H1 (cell line): ENCODE measurements around the gene PLA2G10. TPM values are rescaled to one million over a fixed set of nuclear protein-coding genes. Genes with fewer than 3 reads are reported as not detected.

Experiments used
- CTCF ChIA-PET: fragments of 300-600 bp; sonication (Branson Sonifier 250); formaldehyde crosslinking; loops from one replicate; lab custom pipeline; 2021; ENCODE audit not compliant: partially characterized antibody; lab: Charles Lee
- POLR2A ChIA-PET: fragments of 300-600 bp; sonication (Branson Sonifier 250); formaldehyde crosslinking; loops from one replicate; lab custom pipeline; 2021; ENCODE audit warnings: inconsistent platforms; ENCODE audit not compliant: partially characterized antibody; lab: Charles Lee
- DNase-seq, 2 experiments: peaks; one replicate each; pipeline versions ENCODE4 v3.0.0 to v3.0.0-alpha.2; 2010 to 2022; ENCODE audit warnings: low spot score in 2 of 2, low read depth in 1 of 2, mixed read lengths in 1 of 2
- FAIRE-seq: peaks from 2 replicates; lab custom pipeline; 2011; peaks lifted over from hg19 to GRCh38; lab: Jason Lieb, UNC
- H2AFZ ChIP-seq: 2 replicates; pipeline ENCODE4 v1.8.1; 2012; ENCODE audit warnings: low read length, inconsistent platforms
- H2AK5ac ChIP-seq: 2 replicates; pipeline ENCODE4 v1.6.1; 2013; ENCODE audit warnings: low read depth, low read length
- H2BK120ac ChIP-seq: replicated peaks from 2 replicates; pipeline ENCODE3; 2013; ENCODE audit warnings: low read depth, low read length, inconsistent platforms
- H2BK12ac ChIP-seq: 2 replicates; pipeline ENCODE4 v1.6.1; 2013; ENCODE audit warnings: low read depth, low read length
- H2BK15ac ChIP-seq: 2 replicates; pipeline ENCODE4 v1.6.1; 2013; ENCODE audit warnings: low read length
- H2BK20ac ChIP-seq: 2 replicates; pipeline ENCODE4 v1.6.1; 2013; ENCODE audit warnings: low read length
- H2BK5ac ChIP-seq: 2 replicates; pipeline ENCODE4 v1.6.1; 2013; ENCODE audit warnings: low read depth, low read length
- H3K14ac ChIP-seq: 2 replicates; pipeline ENCODE4 v1.6.1; 2013; ENCODE audit warnings: inconsistent platforms; ENCODE audit not compliant: insufficient read length
- H3K18ac ChIP-seq: 2 replicates; pipeline ENCODE4 v1.6.1; 2013; ENCODE audit warnings: low read length; ENCODE audit errors: extremely low read depth
- H3K23ac ChIP-seq: 2 replicates; pipeline ENCODE4 v1.6.1; 2013; ENCODE audit warnings: inconsistent platforms; ENCODE audit not compliant: insufficient read length
- H3K23me2 ChIP-seq: 2 replicates; pipeline ENCODE4 v1.6.1; 2013; ENCODE audit warnings: low read depth, low read length
- H3K27ac ChIP-seq: 2 replicates; pipeline ENCODE4 v1.6.1; 2011; ENCODE audit warnings: low read depth, low read length, inconsistent platforms
- H3K27me3 ChIP-seq, 4 experiments: replicated peaks in 1 of 4; 1 replicate in 1 of 4; 2 replicates in 3 of 4; pipeline versions ENCODE4 v1.6.1 to v1.8.1; 2011 to 2013; ENCODE audit warnings: low read length in 3 of 4, mild to moderate bottlenecking in 3 of 4, inconsistent platforms in 2 of 4, mixed read lengths in 2 of 4, moderate library complexity in 1 of 4; ENCODE audit not compliant: control insufficient read depth in 3 of 4, insufficient read depth in 3 of 4; ENCODE audit errors: extremely low read depth in 1 of 4
- H3K36me3 ChIP-seq, 4 experiments: 2 replicates each; pipeline versions ENCODE4 v1.6.1 to v1.8.1; 2011 to 2013; ENCODE audit warnings: mild to moderate bottlenecking in 4 of 4, low read length in 3 of 4, moderate library complexity in 2 of 4, control low read depth in 1 of 4, inconsistent platforms in 1 of 4; ENCODE audit not compliant: insufficient read depth in 4 of 4, control insufficient read depth in 2 of 4
- H3K4ac ChIP-seq: replicated peaks from 2 replicates; pipeline ENCODE3; 2013; ENCODE audit warnings: low read length, low read depth, mixed read lengths, inconsistent platforms; ENCODE audit not compliant: insufficient read length
- H3K4me1 ChIP-seq, 4 experiments: replicated peaks in 1 of 4; 1 replicate in 1 of 4; 2 replicates in 3 of 4; pipeline versions ENCODE4 v1.6.1 to v1.8.1; 2011 to 2013; ENCODE audit warnings: low read length in 3 of 4, inconsistent platforms in 2 of 4, mixed read lengths in 1 of 4; ENCODE audit not compliant: insufficient read depth in 4 of 4, control insufficient read depth in 3 of 4
- H3K4me2 ChIP-seq, 2 experiments: 2 replicates each; pipeline versions ENCODE4 v1.6.1 to v1.8.1; 2011 to 2013; ENCODE audit warnings: low read depth in 2 of 2, low read length in 2 of 2, control low read depth in 1 of 2, inconsistent platforms in 1 of 2, mild to moderate bottlenecking in 1 of 2; ENCODE audit not compliant: insufficient read depth in 1 of 2
- H3K4me3 ChIP-seq, 4 experiments: fragments of 200-600, 300-600 bp in 1 of 4; sonication (generic), shearing (Covaris generic), sonication (Bioruptor Twin) in 1 of 4; 2 replicates each; pipeline versions ENCODE4 v1.5.1 to v1.8.1; 2011 to 2016; ENCODE audit warnings: low read length in 4 of 4, low read depth in 3 of 4, control low read depth in 2 of 4, inconsistent platforms in 2 of 4, mild to moderate bottlenecking in 2 of 4, mixed read lengths in 1 of 4, moderate library complexity in 1 of 4; ENCODE audit not compliant: insufficient read depth in 2 of 4; ENCODE audit errors: extremely low read depth in 1 of 4
- H3K56ac ChIP-seq: replicated peaks from 2 replicates; pipeline ENCODE3; 2013; ENCODE audit warnings: low read depth, mild to moderate bottlenecking, mixed read lengths, low read length, inconsistent platforms; ENCODE audit not compliant: insufficient read length
- H3K79me1 ChIP-seq: 2 replicates; pipeline ENCODE4 v1.6.1; 2013; ENCODE audit warnings: low read depth, low read length, control low read depth
- H3K79me2 ChIP-seq, 2 experiments: 2 replicates each; pipeline versions ENCODE4 v1.6.1 to v1.8.1; 2012 to 2013; ENCODE audit warnings: low read length in 2 of 2, mild to moderate bottlenecking in 2 of 2, inconsistent platforms in 1 of 2; ENCODE audit not compliant: insufficient read depth in 2 of 2, control insufficient read depth in 1 of 2
- H3K9ac ChIP-seq, 4 experiments: replicated peaks in 1 of 4; 1 replicate in 1 of 4; 2 replicates in 3 of 4; pipeline versions ENCODE4 v1.6.1 to v1.8.1; 2011 to 2013; ENCODE audit warnings: low read depth in 3 of 4, low read length in 3 of 4, control low read depth in 2 of 4, mild to moderate bottlenecking in 2 of 4, moderate library complexity in 2 of 4, inconsistent platforms in 1 of 4; ENCODE audit errors: extremely low read depth in 1 of 4
- H3K9me3 ChIP-seq, 2 experiments: 2 replicates each; pipeline versions ENCODE4 v1.6.1 to v1.8.1; 2012 to 2013; ENCODE audit warnings: mild to moderate bottlenecking in 2 of 2, moderate library complexity in 2 of 2, control low read depth in 1 of 2, inconsistent platforms in 1 of 2, low read depth in 1 of 2, low read length in 1 of 2, mixed read lengths in 1 of 2; ENCODE audit not compliant: insufficient read depth in 2 of 2
- H4K20me1 ChIP-seq, 2 experiments: replicated peaks in 1 of 2; 2 replicates each; pipeline versions ENCODE3 to v1.8.1; 2011 to 2013; ENCODE audit warnings: inconsistent platforms in 2 of 2, low read length in 2 of 2, mild to moderate bottlenecking in 1 of 2; ENCODE audit not compliant: insufficient read depth in 2 of 2, control insufficient read depth in 1 of 2
- H4K5ac ChIP-seq: 2 replicates; pipeline ENCODE4 v1.6.1; 2013; ENCODE audit warnings: low read length, low read depth, mixed read lengths, inconsistent platforms; ENCODE audit not compliant: insufficient read length
- H4K8ac ChIP-seq: 2 replicates; pipeline ENCODE4 v1.8.0; 2013; ENCODE audit warnings: mild to moderate bottlenecking, moderate library complexity, low read length, inconsistent platforms; ENCODE audit not compliant: insufficient read depth; ENCODE audit errors: extremely low read depth
- H4K91ac ChIP-seq: replicated peaks from 2 replicates; pipeline ENCODE3; 2013; ENCODE audit warnings: low read length, mixed read lengths, inconsistent platforms; ENCODE audit not compliant: insufficient read length
- CREB1 ChIP-seq: IDR thresholded peaks from 2 replicates; pipeline ENCODE4 v1.6.1; 2012; ENCODE audit warnings: inconsistent platforms
- SAP30 ChIP-seq: fragments of 300-600 bp; sonication (generic); IDR thresholded peaks from 2 replicates; pipeline ENCODE4 v1.7.1; 2012; ENCODE audit warnings: low read length, moderate library complexity, mild to moderate bottlenecking, inconsistent platforms; ENCODE audit not compliant: insufficient read depth, insufficient replicate concordance
- WGBS, 2 experiments: shearing (Covaris generic) in 1 of 2; methylation state at CpG; one replicate each; pipeline versions ENCODE4 v1.1.6 to v1.1.7; 2013 to 2015; ENCODE audit warnings: low lambda C conversion rate in 2 of 2, mixed read lengths in 2 of 2, inconsistent platforms in 1 of 2, low coverage in 1 of 2, missing lambda C conversion rate in 1 of 2; ENCODE audit not compliant: insufficient replicate concordance in 2 of 2, insufficient coverage in 1 of 2, insufficient read length in 1 of 2; ENCODE audit errors: extremely low coverage in 1 of 2, missing lambda C conversion rate in 1 of 2; 5-methylcytosine and 5-hydroxymethylcytosine counted together
- polyA plus RNA-seq, 7 experiments: library from polyadenylated mRNA; depleted of rRNA in 3 of 7; stranded (reverse) in 5 of 7; unstranded in 2 of 7; fragments of >200 nt in 5 of 7; fragments of 200-250 nt in 2 of 7; gene quantifications; 1 replicate in 5 of 7; 2 replicates in 1 of 7; 4 replicates in 1 of 7; pipeline versions ENCODE4 v1.2.1 to v1.2.3, GENCODE V29; 2011 to 2013; ENCODE audit warnings: missing spikeins in 2 of 7, mixed read lengths in 2 of 7
- total RNA-seq: library from RNA; stranded (reverse); fragmentation: NEBNext Ultra II Directional; extraction: Animal tissue kit (Norgen Biotek cat#: 25700); gene quantifications from 2 replicates; pipeline ENCODE4 v1.2.1, GENCODE V29; 2021

Gene PLA2G10
- total and polyA plus RNA-seq, 2 of the 8 experiments (the other 6 are each of a cell fraction or from before 2014, with no cell fraction given) = 0.60 to 2.2 TPM

- H4K20me1 ChIP-seq = peaks cover 0 to 2% of the 10 kb centered on the region in 2 experiments
- peaks cover 5 to 9% (median 8%) of the 10 kb centered on the region in 4 experiments; a peak in 5 of 7 replicates for H3K4me1 ChIP-seq
- TF ChIP-seq SAP30 (peak; percentile 54), CREB1 (no peak)
- no peak for FAIRE-seq
- no peak overlapping the region for H4K5ac ChIP-seq
- peaks cover 0 to 32% (median 16%) of the 10 kb centered on the region in 4 experiments; a peak in 5 of 8 replicates for H3K36me3 ChIP-seq
- POLR2A ChIA-PET = interaction anchor here (0.7 to 2.4 kb wide), 12 partner anchors 9 to 41 kb away, joined by 3 to 19 read pairs (median 6); no protein-coding TSS in a partner anchor
- H3K56ac ChIP-seq = peak overlapping the region; percentile 42
- no peak overlapping the region for H2AK5ac ChIP-seq
- DNase-seq = no peak
- peak overlapping the region; percentile 79 to 95 (median 86) for H3K4me3 ChIP-seq
- H3K27me3 ChIP-seq = no peaks in the 10 kb centered on the region
- H3K4me2 ChIP-seq = peak overlapping the region; percentile 86 to 88
- no peak overlapping the region for H3K14ac ChIP-seq
- H4K91ac ChIP-seq = no peak overlapping the region
- H2BK120ac ChIP-seq = no peak overlapping the region
- H3K23me2 ChIP-seq = peaks cover 8% of the 10 kb centered on the region
- H3K27ac ChIP-seq = peak overlapping the region; percentile 96
- H3K79me1 ChIP-seq = no peaks in the 10 kb centered on the region
- H2BK12ac ChIP-seq = no peak overlapping the region
- no peak overlapping the region for H3K4ac ChIP-seq
- H4K8ac ChIP-seq = peak overlapping the region; percentile 98
- no peak overlapping the region for H2BK15ac ChIP-seq
- H3K79me2 ChIP-seq = peaks cover 3 to 31% of the 10 kb centered on the region in 2 experiments; a peak in 3 of 4 replicates
- no peak overlapping the region for H2BK20ac ChIP-seq
- no peak overlapping the region for H2AFZ ChIP-seq
- no peak overlapping the region for H3K23ac ChIP-seq
- peak overlapping the region; percentile 68 to 92 (median 88) for H3K9ac ChIP-seq
- H3K9me3 ChIP-seq = no peaks in the 10 kb centered on the region
- WGBS, 2 experiments = 11% methylated on average over 11 of the region's 17 CpGs; no CpG with 5 or more reads in 1 of the 2 experiments
- H3K18ac ChIP-seq = peak overlapping the region; percentile 95; the same call in 1 of the 2 replicates
- H2BK5ac ChIP-seq = peak overlapping the region; percentile 96
- CTCF ChIA-PET = interaction anchor here (1.0 kb wide), 1 partner anchor 13 kb away, joined by 3 read pairs; no protein-coding TSS in a partner anchor
These were observed 64.5 kb downstream of the PLA2G10 start for GRCh38 chr16:14629612-14629918.
